Brain microvascular endothelial cell (primary cell): ENCODE results near the gene PRPF18.

ENCODE experiments used
- DNase-seq: peaks from one replicate; pipeline ENCODE4 v3.0.0-alpha.2; 2020
- H3K27ac ChIP-seq: fragments of 250-450 bp; sonication (Bioruptor Pico); 2 replicates; pipeline ENCODE4 v1.5.1; 2020; ENCODE audit warnings: mild to moderate bottlenecking, moderate library complexity
- H3K27me3 ChIP-seq: fragments of 250-450 bp; sonication (Bioruptor Pico); replicated peaks from 2 replicates; pipeline ENCODE4 v1.5.1; 2020; ENCODE audit warnings: mild to moderate bottlenecking
- H3K36me3 ChIP-seq: fragments of 250-450 bp; sonication (Bioruptor Pico); replicated peaks from 2 replicates; pipeline ENCODE4 v1.5.1; 2020; ENCODE audit warnings: mild to moderate bottlenecking
- H3K4me3 ChIP-seq: 2 replicates; pipeline ENCODE4 v1.5.1; 2011; ENCODE audit warnings: low read depth, mild to moderate bottlenecking, control low read depth, low read length, moderate library complexity
- in situ Hi-C: cut with HindIII; loops from 2 replicates; pipeline ENCODE4 v1.10.0; 2017; ENCODE audit warnings: low sequenced_read_pairs, low pct_ligation_motif_present
- TF ChIP-seq, protein P1 (sequence below): IDR thresholded peaks from 2 replicates; pipeline ENCODE4 v1.5.1; 2011; ENCODE audit warnings: low read depth, mild to moderate bottlenecking, moderate library complexity, low read length, control low read depth, inconsistent platforms; ENCODE audit errors: missing control alignments

Gene PRPF18

DNA sequence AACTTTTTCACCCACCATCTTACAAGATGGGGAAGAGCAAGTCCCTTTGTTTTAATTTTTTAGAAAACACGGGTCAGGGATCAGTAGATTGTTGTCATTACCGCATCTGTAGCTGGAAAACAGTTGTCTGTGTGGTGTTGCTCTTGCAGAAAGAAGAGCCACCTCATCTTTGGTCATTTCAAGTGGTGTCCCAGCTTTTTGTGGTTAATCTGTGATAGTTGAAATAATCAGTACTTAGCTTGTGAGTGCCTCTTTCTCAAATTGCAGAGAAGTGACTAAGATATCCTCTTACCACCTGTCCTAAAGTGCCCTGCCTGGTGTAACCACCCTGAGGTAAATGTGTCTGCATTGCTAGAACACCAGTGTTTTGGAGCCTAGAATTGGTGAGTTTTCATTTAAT lies 5.5 kb downstream of the PRPF18 start:
- TF ChIP-seq, protein P1, sequence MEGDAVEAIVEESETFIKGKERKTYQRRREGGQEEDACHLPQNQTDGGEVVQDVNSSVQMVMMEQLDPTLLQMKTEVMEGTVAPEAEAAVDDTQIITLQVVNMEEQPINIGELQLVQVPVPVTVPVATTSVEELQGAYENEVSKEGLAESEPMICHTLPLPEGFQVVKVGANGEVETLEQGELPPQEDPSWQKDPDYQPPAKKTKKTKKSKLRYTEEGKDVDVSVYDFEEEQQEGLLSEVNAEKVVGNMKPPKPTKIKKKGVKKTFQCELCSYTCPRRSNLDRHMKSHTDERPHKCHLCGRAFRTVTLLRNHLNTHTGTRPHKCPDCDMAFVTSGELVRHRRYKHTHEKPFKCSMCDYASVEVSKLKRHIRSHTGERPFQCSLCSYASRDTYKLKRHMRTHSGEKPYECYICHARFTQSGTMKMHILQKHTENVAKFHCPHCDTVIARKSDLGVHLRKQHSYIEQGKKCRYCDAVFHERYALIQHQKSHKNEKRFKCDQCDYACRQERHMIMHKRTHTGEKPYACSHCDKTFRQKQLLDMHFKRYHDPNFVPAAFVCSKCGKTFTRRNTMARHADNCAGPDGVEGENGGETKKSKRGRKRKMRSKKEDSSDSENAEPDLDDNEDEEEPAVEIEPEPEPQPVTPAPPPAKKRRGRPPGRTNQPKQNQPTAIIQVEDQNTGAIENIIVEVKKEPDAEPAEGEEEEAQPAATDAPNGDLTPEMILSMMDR, result no peak
- H3K4me3 ChIP-seq, result no peak overlapping the region
- in situ Hi-C loops, result no loop called here
- DNase-seq, result no peak
- H3K27ac ChIP-seq, result no peak overlapping the region
- no peaks in the 10 kb centered on the region for H3K27me3 ChIP-seq
- peaks cover 2% of the 10 kb centered on the region for H3K36me3 ChIP-seq

DNA sequence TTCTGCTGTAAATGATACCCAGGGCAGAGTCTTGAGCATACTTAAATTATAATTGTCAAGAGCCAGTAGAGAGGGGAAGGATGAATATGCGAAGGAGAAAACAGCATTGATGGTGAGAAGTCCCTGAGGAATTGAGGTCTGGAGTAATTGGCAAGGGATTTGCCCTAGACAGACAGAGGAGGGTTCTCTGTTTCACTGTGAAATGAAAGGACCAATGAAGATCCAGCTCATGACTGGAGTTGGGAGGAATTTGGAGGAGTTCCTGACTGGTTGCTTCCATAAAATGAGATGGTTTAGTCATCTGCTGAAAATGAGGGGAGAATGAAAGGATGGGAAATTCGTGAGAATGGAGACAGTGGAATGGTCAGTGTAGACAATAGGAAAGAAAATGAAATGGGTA lies 6.8 kb downstream of the PRPF18 start:
- in situ Hi-C loops, result no loop called here
- Histone ChIP-seq H3K4me3 (no peak overlapping the region), H3K27ac (no peak overlapping the region), H3K27me3 (no peaks in the 10 kb centered on the region), H3K36me3 (peaks cover 2% of the 10 kb centered on the region)
- no peak for DNase-seq
- TF ChIP-seq, protein P1, result no peak

DNA sequence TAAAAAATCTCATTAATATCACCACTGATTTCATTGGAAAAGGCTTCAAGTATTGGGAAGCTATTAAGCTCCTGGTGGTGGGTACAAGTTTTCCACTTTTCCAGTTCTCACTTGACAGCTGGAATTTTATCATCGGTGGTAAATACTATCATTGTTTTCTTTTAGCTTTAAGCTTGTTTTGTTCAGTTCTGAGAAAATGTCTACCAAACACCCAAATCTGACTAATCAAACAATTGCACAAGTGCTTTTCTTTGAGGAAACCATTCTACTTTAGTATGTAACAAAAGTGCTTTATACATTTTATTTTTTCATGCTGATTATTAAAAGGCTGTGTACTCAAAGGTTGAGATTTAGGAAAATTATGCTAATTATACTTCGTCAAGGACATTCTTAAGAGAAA lies 7.9 kb downstream of the PRPF18 start:
- TF ChIP-seq, protein P1, result no peak
- no peak overlapping the region for H3K27ac ChIP-seq
- no peak overlapping the region for H3K4me3 ChIP-seq
- peaks cover 2% of the 10 kb centered on the region for H3K36me3 ChIP-seq
- no peaks in the 10 kb centered on the region for H3K27me3 ChIP-seq
- in situ Hi-C loops, result no loop called here
- DNase-seq, result no peak

DNA sequence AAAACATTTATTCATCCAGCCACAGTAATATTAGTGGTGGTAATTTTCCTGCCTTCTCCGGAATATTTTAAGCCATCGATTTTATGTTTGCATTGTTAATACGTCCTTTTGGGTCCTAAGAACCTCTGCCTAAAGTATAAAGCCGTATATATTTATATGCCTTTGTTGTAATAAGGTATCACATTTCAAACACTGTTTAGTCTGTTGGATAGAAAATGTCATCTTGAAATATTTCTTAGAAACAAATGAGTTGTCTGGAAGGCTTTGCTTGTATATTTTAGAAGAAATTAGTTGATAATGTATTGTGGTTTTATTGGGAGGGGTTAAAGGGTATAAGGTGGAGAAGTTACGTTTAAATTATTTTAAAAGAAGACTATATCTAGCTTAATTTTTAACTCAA lies 11.1 kb downstream of the PRPF18 start:
- no peak for DNase-seq
- TF ChIP-seq, protein P1, result no peak
- in situ Hi-C loops, result no loop called here
- H3K27ac ChIP-seq, result no peak overlapping the region
- H3K27me3 ChIP-seq, result no peaks in the 10 kb centered on the region
- no peak overlapping the region for H3K4me3 ChIP-seq
- H3K36me3 ChIP-seq, result no peaks in the 10 kb centered on the region

DNA sequence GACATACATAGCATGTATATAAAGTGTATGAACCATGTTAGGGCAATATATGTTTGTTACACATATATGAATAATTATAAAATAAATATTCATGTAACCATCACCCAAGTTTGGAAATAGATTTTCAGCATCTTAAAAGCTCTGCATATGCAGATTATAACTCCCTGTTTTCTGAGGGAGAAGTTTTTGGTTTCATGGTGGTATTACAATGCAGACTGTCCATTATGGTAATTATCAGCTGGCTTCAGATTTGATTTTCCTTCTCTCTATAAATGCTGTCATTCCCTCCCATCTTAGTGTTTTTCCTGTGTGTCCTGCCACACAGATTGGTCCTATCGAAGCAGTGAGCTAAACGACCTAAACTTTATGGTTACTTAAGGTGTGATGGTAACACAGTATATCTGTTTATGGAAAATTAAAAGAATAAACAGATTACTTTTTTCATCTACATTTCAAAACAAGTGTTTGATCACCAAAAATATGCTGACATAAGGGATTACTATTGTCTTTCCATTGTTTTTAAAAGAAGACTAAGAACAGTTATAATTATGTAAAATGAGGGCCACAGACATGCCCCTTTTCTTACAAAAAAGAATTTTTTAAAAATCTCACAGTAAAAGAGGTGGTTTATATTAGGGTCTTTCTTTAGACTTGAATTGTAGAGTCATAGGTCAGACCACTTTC lies 17.7 kb downstream of the PRPF18 start:
- TF ChIP-seq, protein P1, result no peak
- H3K4me3 ChIP-seq, result no peak overlapping the region
- no peaks in the 10 kb centered on the region for H3K27me3 ChIP-seq
- no peak for DNase-seq
- H3K27ac ChIP-seq, result no peak overlapping the region
- no peaks in the 10 kb centered on the region for H3K36me3 ChIP-seq
- in situ Hi-C loops, result no loop called here
